ENCODE results near the gene SUFU.

GRCh38 chr10:102649797-102650654, 146.3 kb downstream of the SUFU start:
- no peak for TF ChIP-seq CTCF (IDR thresholded peaks at IDR 0.05)
- no peak for TF ChIP-seq POLR2A (IDR thresholded peaks at IDR 0.05)
- no peak for TF ChIP-seq POLR2AphosphoS5 (IDR thresholded peaks at IDR 0.05)
- no peak for TF ChIP-seq EP300 (IDR thresholded peaks at IDR 0.05)

Measured in stomach (tissue), 4 donors.